Inflammatory macrophage (primary cell): ENCODE measurements around the gene CCDC122.
"Not testable (repeated sequence)": the region's sequence is repeated elsewhere in the genome, so short reads cannot be mapped to it uniquely, and the experiment has no call there.

Source experiments
- DNase-seq, 2 donors: peaks; one replicate each; pipeline ENCODE4 v3.0.0-alpha.2; 2020 to 2022

Gene CCDC122

GRCh38 chr13:43876366-43876765 lies 3.2 kb downstream of the CCDC122 start:
- no peak for DNase-seq

DNA sequence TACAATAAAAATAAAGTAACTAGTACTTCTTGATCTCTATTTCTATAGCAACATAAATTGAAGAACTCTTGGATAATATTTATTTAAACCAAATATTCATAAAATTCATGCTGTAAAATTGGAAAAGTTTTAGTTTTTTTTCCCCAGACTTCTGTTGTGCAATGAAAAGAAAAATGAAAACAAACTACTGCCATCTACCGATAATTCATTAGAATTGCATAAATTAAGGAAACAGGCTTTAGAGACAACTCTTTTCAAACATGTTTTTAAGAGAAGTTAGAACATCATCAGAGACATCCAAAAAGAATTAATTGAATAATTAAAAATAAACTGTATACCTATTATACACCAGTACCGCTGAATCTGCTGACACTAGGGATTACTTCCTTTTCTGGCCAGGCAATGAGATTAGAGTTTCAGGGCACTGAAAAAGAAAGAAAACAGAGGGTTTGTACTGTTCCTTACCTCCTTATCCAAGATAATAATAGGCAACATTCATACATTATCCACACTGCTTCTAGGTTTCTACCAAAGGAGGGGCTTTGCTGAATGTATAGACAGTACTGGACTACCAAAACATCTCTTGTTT lies 4.9 kb downstream of the CCDC122 start:
- DNase-seq: peak in 1 of 2 donors; percentile 46

DNA sequence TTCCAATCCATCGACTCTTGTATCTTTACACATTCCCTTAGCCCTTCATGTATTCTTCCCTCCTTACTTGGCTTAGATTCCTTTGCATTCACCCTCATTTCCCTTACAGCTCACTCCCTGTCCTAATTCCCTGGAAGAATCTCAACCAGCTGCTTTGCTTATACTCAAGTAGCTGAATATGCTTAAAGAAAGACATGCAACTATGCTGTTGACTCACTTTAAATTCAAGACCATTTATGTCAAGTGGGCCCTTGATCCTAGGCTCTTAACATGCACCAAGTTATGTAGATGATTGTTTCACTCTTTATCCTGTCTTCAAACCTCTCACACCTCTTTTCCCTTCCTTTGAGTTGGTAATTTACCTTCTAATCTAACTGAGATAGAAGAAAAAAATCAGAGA lies 7.4 kb downstream of the CCDC122 start:
- DNase-seq: no peak

DNA sequence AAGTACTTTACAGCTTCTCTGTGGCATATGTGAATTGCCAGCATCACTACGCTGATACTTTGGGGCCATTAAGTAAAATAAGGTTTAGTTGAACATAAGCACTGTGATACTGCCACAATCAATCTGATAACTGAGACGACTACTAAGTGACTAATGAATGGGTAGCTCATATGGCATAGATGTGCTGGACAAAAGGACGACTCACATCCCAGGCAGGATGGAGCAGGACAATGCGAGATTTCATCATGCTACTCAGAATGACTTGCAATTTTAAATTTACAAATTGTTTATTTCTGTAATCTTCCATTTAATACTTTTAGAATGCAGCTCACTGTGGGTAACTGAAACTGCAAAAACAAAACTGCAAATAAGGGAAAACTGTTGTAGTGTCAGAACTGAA lies 13.6 kb downstream of the CCDC122 start:
- no peak for DNase-seq

DNA sequence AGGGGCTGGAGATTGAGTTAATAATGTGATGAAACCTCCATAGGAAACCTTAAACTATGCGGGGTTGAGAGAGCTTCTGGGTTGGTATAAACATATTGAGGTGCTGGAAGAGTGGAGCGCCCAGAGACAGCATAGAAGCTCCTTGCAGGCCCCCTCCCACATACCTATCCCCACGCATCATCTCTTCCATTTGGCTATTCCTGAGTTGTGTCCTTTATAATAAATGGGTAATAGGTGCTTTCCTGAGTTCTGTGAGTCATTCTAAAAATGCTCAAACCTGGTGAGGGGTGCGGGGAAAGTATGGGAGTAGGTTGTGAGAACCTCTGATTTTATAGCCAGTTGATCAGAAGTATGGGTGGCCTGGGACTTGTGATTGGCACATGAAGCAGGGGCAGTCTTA lies 14.6 kb downstream of the CCDC122 start:
- no peak for DNase-seq

GRCh38 chr13:43861863-43862262 lies 17.7 kb downstream of the CCDC122 start:
- no peak for DNase-seq

GRCh38 chr13:43852923-43853404 lies 26.6 kb downstream of the CCDC122 start:
- DNase-seq: no peak

- no peak for DNase-seq
These were observed 28.7 kb downstream of the CCDC122 start for GRCh38 chr13:43850873-43851272.

GRCh38 chr13:43848001-43848649 lies 31.4 kb downstream of the CCDC122 start:
- DNase-seq: peak; percentile 15 to 69

GRCh38 chr13:43846496-43847158 lies 32.9 kb downstream of the CCDC122 start:
- no peak for DNase-seq

- DNase-seq: no peak
These were observed 40.6 kb downstream of the CCDC122 start for GRCh38 chr13:43838909-43839308.

- no peak for DNase-seq
These were observed 43.8 kb downstream of the CCDC122 start for GRCh38 chr13:43835701-43836100.

DNA sequence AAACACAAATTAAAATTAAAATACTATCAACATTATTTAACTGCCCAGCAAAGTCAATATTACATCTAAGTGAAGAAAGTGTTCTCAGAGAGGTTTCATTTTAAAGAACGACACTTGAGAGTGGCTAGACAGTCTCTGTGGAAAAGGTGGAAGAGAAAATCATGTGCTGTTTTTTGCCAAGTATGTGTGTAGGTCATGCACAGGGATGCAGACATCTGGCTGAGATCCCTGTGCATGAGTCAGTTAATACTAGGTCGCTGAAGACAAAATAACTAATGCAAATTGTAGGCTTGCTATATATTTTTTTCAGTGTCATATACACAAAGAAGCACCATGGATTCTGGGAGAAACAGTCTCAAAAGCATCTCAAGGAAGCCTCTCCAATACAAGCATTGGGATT lies 48.5 kb downstream of the CCDC122 start:
- no peak for DNase-seq

DNA sequence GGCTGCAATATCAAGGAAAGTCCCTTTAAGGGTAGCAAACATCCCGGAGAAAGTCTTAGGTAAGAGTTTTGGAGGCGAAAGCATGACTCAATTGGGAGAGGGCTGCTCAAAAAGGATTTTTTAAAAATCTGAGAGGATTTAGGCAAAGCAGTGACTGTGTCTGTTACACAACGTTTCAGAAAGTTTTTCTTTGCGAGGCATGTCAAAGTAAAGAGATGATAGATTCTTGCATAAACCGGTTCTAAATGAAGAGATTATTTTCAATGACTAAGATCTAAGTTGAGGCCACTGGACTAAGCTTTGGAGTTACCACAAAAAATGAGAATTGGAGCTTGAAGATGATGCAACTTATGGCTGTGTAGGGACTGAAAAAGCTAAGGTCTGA lies 49.1 kb downstream of the CCDC122 start:
- peak; percentile 57 to 81 for DNase-seq

DNA sequence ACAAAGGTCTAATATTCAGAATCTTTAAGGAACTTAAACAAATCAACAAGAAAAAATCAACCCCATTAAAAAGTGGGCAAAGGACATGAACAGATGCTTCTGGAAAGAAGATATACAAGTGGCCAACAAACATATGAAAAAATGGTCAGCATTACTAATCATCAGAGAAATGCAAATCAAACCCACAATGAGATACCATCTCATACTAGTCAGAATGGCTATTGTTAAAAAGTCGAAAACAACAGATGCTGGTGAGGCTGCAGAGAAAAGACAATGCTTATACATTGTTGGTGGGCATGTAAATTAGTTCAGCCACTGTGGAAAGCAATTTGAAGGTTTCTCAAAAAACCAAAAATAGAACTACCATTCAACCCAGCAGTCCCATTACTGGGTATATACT lies 54.9 kb downstream of the CCDC122 start:
- DNase-seq: not testable (repeated sequence)

DNA sequence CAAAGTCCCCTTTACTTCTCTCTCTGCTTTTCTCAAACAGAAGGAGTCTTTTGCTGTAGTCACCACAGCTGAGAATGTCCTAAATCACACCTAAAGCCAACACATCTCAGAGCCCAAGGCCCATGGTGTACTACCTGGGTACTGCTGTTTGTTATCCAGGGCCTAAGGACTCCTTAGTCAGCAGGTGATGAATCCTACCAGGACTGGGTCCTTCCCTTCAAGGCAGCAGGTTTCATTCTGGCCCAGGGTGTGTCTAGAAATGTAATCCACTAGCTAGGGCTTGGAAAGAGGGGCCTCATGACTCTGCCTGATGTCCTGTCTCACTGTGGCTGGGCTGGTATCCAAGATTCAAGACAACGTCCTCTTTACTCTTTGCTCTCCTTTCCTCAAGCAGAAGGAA lies 56.6 kb downstream of the CCDC122 start:
- no peak for DNase-seq

- no peak for DNase-seq
These were observed 63.1 kb downstream of the CCDC122 start for GRCh38 chr13:43816401-43816889.

GRCh38 chr13:43815204-43815603 lies 64.3 kb downstream of the CCDC122 start:
- DNase-seq: no peak

DNA sequence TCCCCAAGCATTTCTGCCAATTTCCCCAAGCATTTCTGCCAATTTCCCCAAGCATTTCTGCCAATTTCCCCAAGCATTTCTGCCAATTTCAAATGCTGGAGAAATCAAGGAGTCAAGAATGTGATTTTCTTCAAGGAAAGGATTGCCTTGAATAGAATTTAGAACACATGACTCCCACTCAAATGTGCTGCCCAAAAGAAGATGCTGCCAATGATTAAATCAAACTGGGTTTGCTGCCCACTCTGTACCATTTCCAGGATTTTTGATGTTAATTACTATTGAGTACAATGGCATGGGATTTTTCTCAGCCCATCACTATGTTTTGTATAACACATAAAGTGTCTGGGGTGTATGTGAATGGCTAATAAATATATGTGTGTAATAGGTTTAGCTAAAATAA lies 70.9 kb downstream of the CCDC122 start:
- no peak for DNase-seq

DNA sequence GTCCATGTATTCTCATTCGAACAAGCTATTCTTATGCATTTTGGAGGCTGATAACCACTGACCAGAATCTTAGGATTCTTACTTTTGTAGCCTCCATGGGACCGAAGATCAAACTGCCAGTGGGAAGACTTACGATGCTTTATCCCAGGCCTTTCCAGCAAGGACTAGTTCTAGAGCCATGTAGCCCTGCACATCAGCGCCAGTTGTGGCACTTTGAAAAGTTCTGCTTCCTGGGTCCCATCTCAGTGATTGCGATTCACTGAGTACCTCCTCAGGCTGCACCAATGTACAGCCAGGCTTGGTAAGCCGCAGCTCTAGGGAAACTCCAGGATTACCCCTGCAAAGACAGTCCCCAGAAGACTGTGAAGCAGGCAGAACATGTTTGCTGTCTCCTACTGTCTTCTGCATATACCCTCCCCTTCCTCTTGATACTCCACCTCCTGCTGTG lies 73.8 kb downstream of the CCDC122 start:
- no peak for DNase-seq

DNA sequence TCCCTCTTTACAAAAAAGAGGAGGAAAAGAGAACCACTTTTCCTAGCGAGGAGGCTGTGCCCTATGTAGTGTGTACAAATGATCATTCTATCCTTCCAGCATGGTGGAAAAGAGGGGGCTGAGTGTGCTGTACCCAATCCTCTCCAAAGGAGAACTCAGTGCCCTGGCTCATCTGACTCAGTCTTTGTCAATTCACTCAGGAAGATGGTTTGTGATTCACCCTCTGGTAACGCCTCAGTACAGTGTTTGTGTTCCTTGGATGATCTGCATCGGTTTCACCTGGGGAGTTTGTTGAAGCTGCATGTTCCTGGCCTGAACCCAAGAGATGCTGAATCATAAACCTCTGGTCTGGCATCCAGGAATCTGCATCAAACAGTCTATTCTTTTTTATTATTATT lies 74.5 kb downstream of the CCDC122 start:
- DNase-seq: peak; percentile 23 to 32

DNA sequence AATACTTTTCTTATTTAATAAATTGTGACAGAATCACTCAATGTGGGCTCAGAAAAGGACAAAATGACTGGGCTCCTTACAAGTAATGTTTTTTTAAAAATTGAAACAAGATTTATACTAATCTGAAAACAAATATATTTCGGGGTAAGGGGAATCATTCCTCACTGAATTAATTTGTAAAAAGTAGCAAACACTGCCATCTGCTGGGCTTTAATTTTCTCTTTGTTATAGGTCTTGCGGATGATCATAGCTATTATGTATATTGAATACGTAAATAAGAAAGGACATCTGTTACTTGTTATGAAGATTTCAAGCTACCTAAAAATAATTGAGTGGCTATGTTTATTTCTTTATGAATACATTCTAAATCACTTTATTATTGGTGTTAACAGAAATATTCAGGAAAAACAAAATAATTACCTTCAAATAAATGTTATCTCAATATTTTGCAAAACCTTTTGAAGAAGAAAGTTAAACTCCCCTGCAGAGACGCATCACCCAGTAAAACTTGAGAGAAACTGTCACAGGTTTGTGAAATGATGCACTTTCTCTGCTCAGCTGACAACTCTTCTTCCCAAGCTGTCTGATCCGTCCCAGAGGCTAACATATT lies 75.0 kb downstream of the CCDC122 start:
- DNase-seq: peak; percentile 41 to 78

DNA sequence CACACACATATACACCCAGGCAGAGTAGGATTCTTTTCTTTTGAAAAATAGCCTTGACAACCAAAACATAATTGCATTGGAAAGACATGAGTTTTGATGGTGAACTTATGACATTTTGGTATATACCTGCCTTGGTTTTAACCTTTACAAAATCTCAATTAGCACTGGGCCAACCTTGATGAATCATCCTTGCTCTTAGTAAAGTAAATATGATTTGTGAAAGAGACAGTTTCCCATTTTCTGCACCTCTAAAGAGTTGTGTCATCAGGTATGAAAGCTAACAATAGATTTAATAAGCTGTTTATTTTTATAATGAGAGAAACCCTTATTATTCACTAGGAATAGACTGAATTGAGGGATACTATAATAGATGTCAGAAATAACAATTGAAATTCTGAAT lies 77.0 kb downstream of the CCDC122 start:
- no peak for DNase-seq
